ENCODE data around the gene NMRAL1. TPM values are rescaled to one million over a fixed set of nuclear protein-coding genes. Genes with fewer than 3 reads are reported as not detected.

The NMRAL1 gene
- total RNA-seq (1 to 10 TPM; 2.5 to 5.5 (median 3.9) TPM), polyA plus RNA-seq (1 to 10 TPM; 4.0 to 5.1 (median 4.2) TPM)
- long read RNA-seq, donor 1, partial matches to known transcripts = 0 of 2 reads
- long read RNA-seq, donor 1, other reads (novel, unspliced or antisense) = 1 of 2 reads
- long read RNA-seq, donor 2, partial matches to known transcripts = 0 of 8 reads
- long read RNA-seq, donor 2, other reads (novel, unspliced or antisense) = 4 of 8 reads

- DNase-seq (peak; percentile 85 to 93), ATAC-seq (peak in 2 of 4 donors; percentile 3 to 36)
- Histone ChIP-seq H3K27ac (peak within 1 kb of the TSS; percentile 58), H3K36me3 (ENCODE audit: insufficient read depth in 1 of 2, low read depth in 1 of 2) (no peaks in the 10 kb centered on the region), H3K4me1 (peaks cover 11% of the 10 kb centered on the region), H3K4me3 (peak within 1 kb of the TSS; percentile 70), H3K9me3 (no peaks in the 10 kb centered on the region), H3K27me3 (ENCODE audit: insufficient read depth in 3 of 3, low read length in 2 of 3) (peaks cover 0 to 14% (median 0%) of the 10 kb centered on the region in 3 donors)
- WGBS, 3 donors = 3 to 5% (median 4%) methylated on average over 47 to 60 of the region's 60 CpGs
- TF ChIP-seq, protein P1, sequence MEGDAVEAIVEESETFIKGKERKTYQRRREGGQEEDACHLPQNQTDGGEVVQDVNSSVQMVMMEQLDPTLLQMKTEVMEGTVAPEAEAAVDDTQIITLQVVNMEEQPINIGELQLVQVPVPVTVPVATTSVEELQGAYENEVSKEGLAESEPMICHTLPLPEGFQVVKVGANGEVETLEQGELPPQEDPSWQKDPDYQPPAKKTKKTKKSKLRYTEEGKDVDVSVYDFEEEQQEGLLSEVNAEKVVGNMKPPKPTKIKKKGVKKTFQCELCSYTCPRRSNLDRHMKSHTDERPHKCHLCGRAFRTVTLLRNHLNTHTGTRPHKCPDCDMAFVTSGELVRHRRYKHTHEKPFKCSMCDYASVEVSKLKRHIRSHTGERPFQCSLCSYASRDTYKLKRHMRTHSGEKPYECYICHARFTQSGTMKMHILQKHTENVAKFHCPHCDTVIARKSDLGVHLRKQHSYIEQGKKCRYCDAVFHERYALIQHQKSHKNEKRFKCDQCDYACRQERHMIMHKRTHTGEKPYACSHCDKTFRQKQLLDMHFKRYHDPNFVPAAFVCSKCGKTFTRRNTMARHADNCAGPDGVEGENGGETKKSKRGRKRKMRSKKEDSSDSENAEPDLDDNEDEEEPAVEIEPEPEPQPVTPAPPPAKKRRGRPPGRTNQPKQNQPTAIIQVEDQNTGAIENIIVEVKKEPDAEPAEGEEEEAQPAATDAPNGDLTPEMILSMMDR (IDR thresholded peaks at IDR 0.05) = no peak
- intact Hi-C loops (cut with DNase I) = loop anchor here in 1 of 2 donors (10.0 kb wide), 1 partner anchor 50 kb away; the partner anchor contains the start of gene DNAJA3
Measured at GRCh38 chr16:4474192-4474961, at the start of gene NMRAL1. NMRAL1 (minus strand) TSS chr16:4474625; CDS start chr16:4474132, 493 bp downstream.

- no peaks in the 10 kb centered on the region for H3K9me3 ChIP-seq
- no peaks in the 10 kb centered on the region for H3K27me3 ChIP-seq (ENCODE audit: insufficient read depth in 3 of 3, low read length in 2 of 3)
- peaks cover 39% of the 10 kb centered on the region for H3K4me1 ChIP-seq
- no peaks in the 10 kb centered on the region for H3K36me3 ChIP-seq (ENCODE audit: insufficient read depth in 1 of 2, low read depth in 1 of 2)
- TF ChIP-seq, protein P1 (IDR thresholded peaks at IDR 0.05) = no peak
- H3K4me3 ChIP-seq = no peak overlapping the region
- DNase-seq = no peak
- intact Hi-C loops (cut with DNase I) = no loop called here
- peak overlapping the region; percentile 66 for H3K27ac ChIP-seq
- ATAC-seq = no peak
- WGBS, 3 donors = 67 to 100% (median 76%) methylated on average over 4 of the region's 4 CpGs
Measured at GRCh38 chr16:4523686-4524085, 49.3 kb upstream of the NMRAL1 start.

DNA sequence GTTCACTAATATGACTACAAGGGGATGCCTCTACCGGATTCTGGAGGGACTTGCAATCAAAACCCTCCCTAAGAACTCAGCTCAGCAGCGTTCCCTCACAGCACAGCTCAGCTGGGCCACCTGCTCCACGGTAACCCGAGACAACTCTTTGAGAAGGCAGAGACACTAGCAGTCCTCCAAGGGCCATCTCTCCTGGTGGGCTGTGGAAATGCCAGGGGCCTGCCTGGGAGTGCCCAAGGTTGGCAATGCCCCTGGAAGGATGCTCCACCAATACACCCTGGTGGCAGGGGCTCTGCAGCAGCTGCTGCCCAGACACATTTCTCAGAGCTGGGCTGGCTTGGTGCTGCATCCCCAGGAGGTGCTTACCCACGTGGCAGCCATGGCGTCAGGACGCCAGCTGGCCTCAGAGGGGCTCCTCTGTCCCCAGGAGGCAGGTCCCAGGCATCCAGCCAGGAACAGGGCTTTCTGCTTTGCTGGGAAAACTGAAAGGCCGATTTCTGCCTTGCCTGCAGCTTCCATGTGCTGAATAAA, 47.7 kb upstream of the NMRAL1 start:
- intact Hi-C loops (cut with DNase I) = no loop called here
- no peaks in the 10 kb centered on the region for H3K9me3 ChIP-seq
- peaks cover 39% of the 10 kb centered on the region for H3K4me1 ChIP-seq
- no peaks in the 10 kb centered on the region for H3K27me3 ChIP-seq (ENCODE audit: insufficient read depth in 3 of 3, low read length in 2 of 3)
- 13 to 22% (median 19%) methylated on average over 8 of the region's 8 CpGs for WGBS, 3 donors
- peak; percentile 47 to 80 for DNase-seq
- TF ChIP-seq, protein P1 (IDR thresholded peaks at IDR 0.05) = no peak
- ATAC-seq = peak; percentile 63 to 75 (median 70)
- no peaks in the 10 kb centered on the region for H3K36me3 ChIP-seq (ENCODE audit: insufficient read depth in 1 of 2, low read depth in 1 of 2)
- H3K4me3 ChIP-seq = no peak overlapping the region
- H3K27ac ChIP-seq = peak overlapping the region; percentile 66

GRCh38 chr16:4520913-4521312, 46.5 kb upstream of the NMRAL1 start:
- no peak overlapping the region for H3K4me3 ChIP-seq
- TF ChIP-seq, protein P1 (IDR thresholded peaks at IDR 0.05) = no peak
- no peaks in the 10 kb centered on the region for H3K36me3 ChIP-seq (ENCODE audit: insufficient read depth in 1 of 2, low read depth in 1 of 2)
- H3K27ac ChIP-seq = peak overlapping the region; percentile 66
- H3K27me3 ChIP-seq (ENCODE audit: insufficient read depth in 3 of 3, low read length in 2 of 3) = no peaks in the 10 kb centered on the region
- no peak for DNase-seq
- ATAC-seq = no peak
- intact Hi-C loops (cut with DNase I) = no loop called here
- H3K9me3 ChIP-seq = no peaks in the 10 kb centered on the region
- WGBS, 3 donors = 77 to 82% (median 78%) methylated on average over 7 of the region's 7 CpGs
- H3K4me1 ChIP-seq = peaks cover 37% of the 10 kb centered on the region

Data from psoas muscle (tissue), 8 donors.